HS-5 (cell line): ENCODE data around the gene SYT15.

Experiments used
- DNase-seq: peaks from one replicate; pipeline ENCODE4 v3.0.0-alpha.2; 2012; ENCODE audit warnings: low read depth

Gene SYT15

GRCh38 chr10:46544989-46545791, 33.7 kb upstream of the SYT15 start:
- no peak for DNase-seq

GRCh38 chr10:46545861-46546590, 32.9 kb upstream of the SYT15 start:
- DNase-seq: no peak

- no peak for DNase-seq
Observed at GRCh38 chr10:46546591-46547540, 32.1 kb upstream of the SYT15 start.

- no peak for DNase-seq
Observed at GRCh38 chr10:46547541-46548497, 31.1 kb upstream of the SYT15 start.

- DNase-seq: no peak
Observed at GRCh38 chr10:46548498-46549090, 30.3 kb upstream of the SYT15 start.

- DNase-seq: no peak
Observed at GRCh38 chr10:46549171-46550075, 29.5 kb upstream of the SYT15 start.

GRCh38 chr10:46550076-46550790, 28.7 kb upstream of the SYT15 start:
- DNase-seq: no peak

GRCh38 chr10:46550795-46551700, 27.9 kb upstream of the SYT15 start:
- DNase-seq: no peak

GRCh38 chr10:46551701-46552525, 27.0 kb upstream of the SYT15 start:
- no peak for DNase-seq

GRCh38 chr10:46552526-46553237, 26.2 kb upstream of the SYT15 start:
- DNase-seq: no peak

- no peak for DNase-seq
Observed at GRCh38 chr10:46553238-46554049, 25.5 kb upstream of the SYT15 start.

GRCh38 chr10:46554166-46554781, 24.7 kb upstream of the SYT15 start:
- no peak for DNase-seq

GRCh38 chr10:46555366-46555712, 23.6 kb upstream of the SYT15 start:
- no peak for DNase-seq

- DNase-seq: no peak
Observed at GRCh38 chr10:46555713-46556514, 23.0 kb upstream of the SYT15 start.
